H9 (cell line): ENCODE measurements around the gene RBFOX2. TPM values are rescaled to one million over a fixed set of nuclear protein-coding genes. Genes with fewer than 3 reads are reported as not detected.

Experiments used
- DNase-seq: peaks from one replicate; pipeline ENCODE4 v3.0.0-alpha.2; 2017
- H2AFZ ChIP-seq: one replicate; pipeline ENCODE4 v1.6.1; 2013; ENCODE audit warnings: mild to moderate bottlenecking, low read length, control low read depth, moderate library complexity
- H2AK5ac ChIP-seq: 2 replicates; pipeline ENCODE4 v1.6.1; 2013; ENCODE audit warnings: low read length, control low read depth, mixed read lengths; ENCODE audit not compliant: insufficient read length
- H2BK120ac ChIP-seq: one replicate; pipeline ENCODE4 v1.6.1; 2013; ENCODE audit warnings: low read depth, mild to moderate bottlenecking, low read length, control low read depth, inconsistent platforms; ENCODE audit not compliant: poor library complexity, severe bottlenecking
- H2BK12ac ChIP-seq: 2 replicates; pipeline ENCODE4 v1.6.1; 2013; ENCODE audit warnings: low read length, control low read depth, mixed read lengths, low read depth; ENCODE audit not compliant: insufficient read length
- H2BK15ac ChIP-seq: 2 replicates; pipeline ENCODE4 v1.6.1; 2013; ENCODE audit warnings: low read depth, low read length, control low read depth
- H2BK20ac ChIP-seq: one replicate; pipeline ENCODE4 v1.6.1; 2013; ENCODE audit warnings: low read depth, mild to moderate bottlenecking, low read length, control low read depth, inconsistent platforms; ENCODE audit not compliant: poor library complexity, severe bottlenecking
- H2BK5ac ChIP-seq: 2 replicates; pipeline ENCODE4 v1.6.1; 2013; ENCODE audit warnings: low read length, control low read depth, mixed read lengths; ENCODE audit not compliant: insufficient read length
- H3K14ac ChIP-seq: 2 replicates; pipeline ENCODE4 v1.6.1; 2013; ENCODE audit warnings: low read length, control low read depth; ENCODE audit not compliant: insufficient read depth
- H3K18ac ChIP-seq: 2 replicates; pipeline ENCODE4 v1.6.1; 2013; ENCODE audit warnings: low read depth, mild to moderate bottlenecking, mixed read lengths, low read length, control low read depth; ENCODE audit not compliant: insufficient read length
- H3K23ac ChIP-seq: 2 replicates; pipeline ENCODE4 v1.6.1; 2013; ENCODE audit warnings: low read length, control low read depth, mixed read lengths, low read depth; ENCODE audit not compliant: insufficient read length
- H3K23me2 ChIP-seq: 2 replicates; pipeline ENCODE4 v1.6.1; 2013; ENCODE audit warnings: low read depth, mild to moderate bottlenecking, mixed read lengths, low read length, control low read depth; ENCODE audit not compliant: insufficient read length, poor library complexity, severe bottlenecking
- H3K27ac ChIP-seq: 2 replicates; pipeline ENCODE4 v1.5.1; 2013; ENCODE audit warnings: low read length, control low read depth, mixed read lengths, low read depth; ENCODE audit not compliant: insufficient read length
- H3K27me3 ChIP-seq: 2 replicates; pipeline ENCODE4 v1.6.1; 2013; ENCODE audit warnings: low read length, control low read depth, inconsistent platforms; ENCODE audit not compliant: insufficient read depth
- H3K4ac ChIP-seq: 2 replicates; pipeline ENCODE4 v1.6.1; 2013; ENCODE audit warnings: low read depth, mild to moderate bottlenecking, control low read depth, inconsistent platforms, low read length, moderate library complexity
- H3K4me1 ChIP-seq: 2 replicates; pipeline ENCODE4 v1.6.1; 2013; ENCODE audit warnings: low read length, control low read depth, inconsistent platforms; ENCODE audit not compliant: insufficient read depth
- H3K4me2 ChIP-seq: 2 replicates; pipeline ENCODE4 v1.6.1; 2013; ENCODE audit warnings: low read length, control low read depth, mixed read lengths; ENCODE audit not compliant: insufficient read length, insufficient read depth
- H3K56ac ChIP-seq: 2 replicates; pipeline ENCODE4 v1.6.1; 2013; ENCODE audit warnings: low read depth, mild to moderate bottlenecking, mixed read lengths, low read length, control low read depth; ENCODE audit not compliant: insufficient read length
- H3K79me1 ChIP-seq: 2 replicates; pipeline ENCODE4 v1.6.1; 2013; ENCODE audit warnings: low read depth, mild to moderate bottlenecking, moderate library complexity, low read length, control low read depth, inconsistent platforms; ENCODE audit not compliant: insufficient read depth, poor library complexity, severe bottlenecking
- H3K79me2 ChIP-seq: 2 replicates; pipeline ENCODE4 v1.6.1; 2013; ENCODE audit warnings: low read length, control low read depth, inconsistent platforms; ENCODE audit not compliant: insufficient read depth
- H3K9ac ChIP-seq: 2 replicates; pipeline ENCODE4 v1.6.1; 2013; ENCODE audit warnings: low read length, control low read depth, mixed read lengths; ENCODE audit not compliant: insufficient read length; ENCODE audit errors: extremely low read depth
- H3K9me3 ChIP-seq: one replicate; pipeline ENCODE4 v1.6.1; 2013; ENCODE audit warnings: low read depth, low read length, inconsistent platforms; ENCODE audit not compliant: control insufficient read depth
- H3T11ph ChIP-seq: one replicate; pipeline ENCODE4 v1.6.1; 2013; ENCODE audit warnings: mild to moderate bottlenecking, low read length, control low read depth, inconsistent platforms
- H4K20me1 ChIP-seq: one replicate; pipeline ENCODE4 v1.6.1; 2013; ENCODE audit not compliant: control insufficient read depth, insufficient read length, insufficient read depth
- H4K5ac ChIP-seq: 2 replicates; pipeline ENCODE4 v1.6.1; 2013; ENCODE audit warnings: low read depth, mild to moderate bottlenecking, mixed read lengths, low read length, control low read depth; ENCODE audit not compliant: insufficient read length
- H4K8ac ChIP-seq: replicated peaks from 2 replicates; pipeline ENCODE4 v1.6.1; 2013; ENCODE audit warnings: low read length, control low read depth, mixed read lengths, low read depth; ENCODE audit not compliant: insufficient read length
- H4K91ac ChIP-seq: 2 replicates; pipeline ENCODE4 v1.6.1; 2013; ENCODE audit warnings: low read depth, mild to moderate bottlenecking, moderate library complexity, mixed read lengths, low read length, control low read depth; ENCODE audit not compliant: insufficient read length
- H3K27ac Mint-ChIP-seq, 3 experiments: 2 replicates in 2 of 3; 3 replicates in 1 of 3; pipeline ENCODE4 v1.8.0; 2020 to 2021; ENCODE audit warnings: mixed read lengths in 3 of 3, mild to moderate bottlenecking in 1 of 3, moderate library complexity in 1 of 3
- H3K27me3 Mint-ChIP-seq: 2 replicates; pipeline ENCODE4 v1.8.0; 2021; ENCODE audit warnings: low read depth, mild to moderate bottlenecking, moderate library complexity, mixed read lengths
- H3K36me3 Mint-ChIP-seq, 3 experiments: 2 replicates in 2 of 3; 3 replicates in 1 of 3; pipeline ENCODE4 v1.8.0; 2020 to 2021; ENCODE audit warnings: low read depth in 3 of 3, mixed read lengths in 3 of 3; ENCODE audit not compliant: insufficient read depth in 1 of 3
- H3K4me1 Mint-ChIP-seq, 2 experiments: 2 replicates each; pipeline ENCODE4 v1.8.0; 2020; ENCODE audit warnings: mixed read lengths in 2 of 2
- H3K4me3 Mint-ChIP-seq, 2 experiments: 2 replicates in 1 of 2; 3 replicates in 1 of 2; pipeline ENCODE4 v1.8.0; 2020 to 2021; ENCODE audit warnings: mild to moderate bottlenecking in 2 of 2, mixed read lengths in 2 of 2, moderate library complexity in 1 of 2
- H3K9me3 Mint-ChIP-seq, 2 experiments: 2 replicates in 1 of 2; 3 replicates in 1 of 2; pipeline ENCODE4 v1.8.0; 2020; ENCODE audit warnings: mild to moderate bottlenecking in 2 of 2, mixed read lengths in 2 of 2, moderate library complexity in 1 of 2
- WGBS: extraction: QIAGEN DNeasy Blood & Tissue Kit; methylation state at CpG from one replicate; pipeline ENCODE4 v1.1.7; 2013; ENCODE audit warnings: missing lambda C conversion rate, low lambda C conversion rate, mixed read lengths; ENCODE audit not compliant: insufficient read length; ENCODE audit errors: extremely low coverage; 5-methylcytosine and 5-hydroxymethylcytosine counted together
- long read RNA-seq: library from polyadenylated mRNA; unstranded; transcript quantifications from one replicate; pipeline ENCODE4 v2.0.0, GENCODE V29; 2020
- total RNA-seq: library from RNA; stranded (reverse); gene quantifications from 2 replicates; pipeline ENCODE4 v1.2.1, GENCODE V29; 2021
- TF ChIP-seq, protein P1 (sequence below): fragments of 200-600 bp; sonication (generic); conservative IDR thresholded peaks from 3 replicates; pipeline ENCODE4 v1.8.0; 2021; ENCODE audit warnings: antibody characterized with exemption, mild to moderate bottlenecking

RBFOX2 gene, protein sequence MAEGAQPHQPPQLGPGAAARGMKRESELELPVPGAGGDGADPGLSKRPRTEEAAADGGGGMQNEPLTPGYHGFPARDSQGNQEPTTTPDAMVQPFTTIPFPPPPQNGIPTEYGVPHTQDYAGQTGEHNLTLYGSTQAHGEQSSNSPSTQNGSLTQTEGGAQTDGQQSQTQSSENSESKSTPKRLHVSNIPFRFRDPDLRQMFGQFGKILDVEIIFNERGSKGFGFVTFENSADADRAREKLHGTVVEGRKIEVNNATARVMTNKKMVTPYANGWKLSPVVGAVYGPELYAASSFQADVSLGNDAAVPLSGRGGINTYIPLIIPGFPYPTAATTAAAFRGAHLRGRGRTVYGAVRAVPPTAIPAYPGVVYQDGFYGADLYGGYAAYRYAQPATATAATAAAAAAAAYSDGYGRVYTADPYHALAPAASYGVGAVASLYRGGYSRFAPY
- total RNA-seq, result 82.3 and 84.7 TPM in 2 replicates
- long read RNA-seq, transcript RBFOX2-208 (13 exons, 1,254 nt), result minor isoform, 17 of 206 reads
- long read RNA-seq, transcript RBFOX2-210 (13 exons, 1,935 nt), result major isoform, 21 of 206 reads
- long read RNA-seq, partial matches to known transcripts, result 1 of 206 reads
- long read RNA-seq, other reads (novel, unspliced or antisense), result 165 of 206 reads

DNA sequence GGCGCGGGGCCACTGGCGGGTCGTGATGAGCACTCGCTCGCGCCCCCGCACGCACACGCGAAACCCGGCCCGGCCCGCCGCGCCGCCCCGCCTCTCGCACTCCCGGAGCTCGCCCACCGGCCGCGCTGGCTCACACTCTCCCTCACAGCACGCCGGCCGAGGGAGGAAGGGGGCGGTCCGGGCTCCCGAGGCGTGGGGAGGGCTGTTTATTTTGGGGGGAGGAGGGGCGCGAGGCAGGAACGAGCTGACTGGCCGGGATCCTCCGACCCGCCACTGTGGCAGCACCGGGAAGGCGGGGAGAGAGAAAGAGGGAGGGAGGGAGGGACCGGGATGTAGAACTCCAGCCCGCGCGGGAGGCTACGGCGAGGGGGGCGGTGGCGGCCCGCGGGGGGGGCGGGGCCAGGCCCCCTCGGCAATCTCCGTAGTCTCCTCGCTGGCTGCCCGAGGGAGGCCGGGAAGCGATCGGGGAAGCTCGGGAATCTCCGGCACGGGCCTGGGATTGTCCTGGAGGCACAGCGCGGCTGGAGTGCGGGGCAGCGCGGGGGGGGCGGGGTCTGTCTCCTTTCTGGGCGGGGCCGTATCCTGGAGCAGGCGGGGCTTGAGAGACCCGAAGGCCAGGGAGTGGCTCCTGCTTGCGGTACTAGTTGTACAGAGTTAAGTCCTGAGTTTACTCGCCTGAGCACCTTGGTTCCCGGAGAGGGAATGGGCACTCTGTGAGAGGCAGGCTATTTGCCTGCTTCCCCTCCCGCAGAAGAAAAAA lies at the start of gene RBFOX2:
TSS of gene RBFOX2 (minus strand) at position 179 of the 760 bp plus-strand sequence. CDS start 399 bp downstream, outside the sequence.
- Histone ChIP-seq H3K56ac (no peak within 1 kb of the TSS), H2BK15ac (no peak within 1 kb of the TSS), H3K79me2 (peaks cover 13% of the 10 kb centered on the region; the same call in 1 of the 2 replicates), H4K20me1 (no peaks in the 10 kb centered on the region), H3K4ac (no peak within 1 kb of the TSS), H3K27me3 (no peaks in the 10 kb centered on the region), H2BK12ac (no peak within 1 kb of the TSS), H2BK20ac (no peak within 1 kb of the TSS), H3K27ac (no peak within 1 kb of the TSS), H3K14ac (peak within 1 kb of the TSS; percentile 95), H2AK5ac (no peak within 1 kb of the TSS), H3K23me2 (peaks cover 7% of the 10 kb centered on the region), H2BK5ac (no peak within 1 kb of the TSS), H4K8ac (no peak within 1 kb of the TSS), H3K18ac (peak within 1 kb of the TSS; percentile 72), H4K91ac (no peak within 1 kb of the TSS), H2AFZ (no peak within 1 kb of the TSS), H3K4me1 (no peaks in the 10 kb centered on the region; the same call in 1 of the 2 replicates), H3T11ph (no peak within 1 kb of the TSS), H3K79me1 (no peaks in the 10 kb centered on the region), H3K9ac (peak within 1 kb of the TSS; percentile 86), H3K9me3 (no peaks in the 10 kb centered on the region), H4K5ac (no peak within 1 kb of the TSS), H3K23ac (no peak within 1 kb of the TSS), H3K4me2 (peak within 1 kb of the TSS; percentile 94), H2BK120ac (peak within 1 kb of the TSS; percentile 79)
- Mint-ChIP-seq H3K27ac (peak within 1 kb of the TSS; percentile 42 to 89 (median 86); a peak in 6 of 7 replicates), H3K9me3 (no peaks in the 10 kb centered on the region; a peak in 1 of 5 replicates), H3K36me3 (peaks cover 2 to 18% (median 17%) of the 10 kb centered on the region in 3 experiments; a peak in 5 of 7 replicates), H3K27me3 (peaks cover 3% of the 10 kb centered on the region; the same call in 1 of the 2 replicates), H3K4me3 (peak within 1 kb of the TSS; percentile 90 to 96), H3K4me1 (peaks cover 26 to 32% of the 10 kb centered on the region in 2 experiments)
- DNase-seq, result peak; percentile 99
- TF ChIP-seq, protein P1, sequence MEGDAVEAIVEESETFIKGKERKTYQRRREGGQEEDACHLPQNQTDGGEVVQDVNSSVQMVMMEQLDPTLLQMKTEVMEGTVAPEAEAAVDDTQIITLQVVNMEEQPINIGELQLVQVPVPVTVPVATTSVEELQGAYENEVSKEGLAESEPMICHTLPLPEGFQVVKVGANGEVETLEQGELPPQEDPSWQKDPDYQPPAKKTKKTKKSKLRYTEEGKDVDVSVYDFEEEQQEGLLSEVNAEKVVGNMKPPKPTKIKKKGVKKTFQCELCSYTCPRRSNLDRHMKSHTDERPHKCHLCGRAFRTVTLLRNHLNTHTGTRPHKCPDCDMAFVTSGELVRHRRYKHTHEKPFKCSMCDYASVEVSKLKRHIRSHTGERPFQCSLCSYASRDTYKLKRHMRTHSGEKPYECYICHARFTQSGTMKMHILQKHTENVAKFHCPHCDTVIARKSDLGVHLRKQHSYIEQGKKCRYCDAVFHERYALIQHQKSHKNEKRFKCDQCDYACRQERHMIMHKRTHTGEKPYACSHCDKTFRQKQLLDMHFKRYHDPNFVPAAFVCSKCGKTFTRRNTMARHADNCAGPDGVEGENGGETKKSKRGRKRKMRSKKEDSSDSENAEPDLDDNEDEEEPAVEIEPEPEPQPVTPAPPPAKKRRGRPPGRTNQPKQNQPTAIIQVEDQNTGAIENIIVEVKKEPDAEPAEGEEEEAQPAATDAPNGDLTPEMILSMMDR, result no peak
- WGBS, result no CpG with 5 or more reads among the region's 74 CpGs
